GM12891 (cell line): ENCODE results near the gene FMN1.

ENCODE experiments used
- DNase-seq: peaks from one replicate; pipeline ENCODE4 v3.0.0; 2011; ENCODE audit warnings: low spot score; ENCODE audit not compliant: insufficient read length
- FAIRE-seq: peaks from 2 replicates; lab custom pipeline; 2011; peaks lifted over from hg19 to GRCh38; lab: Jason Lieb, UNC
- PAX5 ChIP-seq: IDR thresholded peaks from 2 replicates; pipeline ENCODE4 v1.6.1; 2011; ENCODE audit warnings: low read length, moderate library complexity, mild to moderate bottlenecking; ENCODE audit not compliant: insufficient read depth, severe bottlenecking
- POLR2A ChIP-seq: IDR thresholded peaks from 2 replicates; pipeline ENCODE4 v1.6.1; 2011; ENCODE audit warnings: low read depth, low read length, control low read depth
- POLR2AphosphoS5 ChIP-seq: IDR thresholded peaks from 2 replicates; pipeline ENCODE4 v1.6.1; 2011; ENCODE audit warnings: low read depth, low read length, control low read depth
- POU2F2 ChIP-seq: IDR thresholded peaks from 2 replicates; pipeline ENCODE4 v1.6.1; 2011; ENCODE audit warnings: low read depth, mild to moderate bottlenecking, control low read depth, low read length, moderate library complexity
- SPI1 ChIP-seq: IDR thresholded peaks from 2 replicates; pipeline ENCODE4 v1.6.1; 2011; ENCODE audit warnings: low read depth, low read length, control low read depth
- TAF1 ChIP-seq: IDR thresholded peaks from 2 replicates; pipeline ENCODE4 v1.6.1; 2011; ENCODE audit warnings: low read depth, low read length, control low read depth

Gene FMN1

GRCh38 chr15:33069161-33069560 is 125.4 kb downstream of the FMN1 start:
- FAIRE-seq: no peak
- no peak for DNase-seq
- no peak for TF ChIP-seq POLR2AphosphoS5
- TF ChIP-seq TAF1: no peak
- no peak for TF ChIP-seq POU2F2
- TF ChIP-seq POLR2A: no peak
- TF ChIP-seq PAX5: no peak
- no peak for TF ChIP-seq SPI1

GRCh38 chr15:33068511-33068990 is 126.0 kb downstream of the FMN1 start:
- TF ChIP-seq TAF1: no peak
- no peak for TF ChIP-seq POLR2AphosphoS5
- FAIRE-seq (no peak), DNase-seq (no peak)

GRCh38 chr15:33068007-33068481 is 126.5 kb downstream of the FMN1 start:
- DNase-seq: no peak
- FAIRE-seq: no peak
- TF ChIP-seq POLR2AphosphoS5: no peak
- TF ChIP-seq TAF1: no peak
- no peak for TF ChIP-seq SPI1

GRCh38 chr15:33067456-33067855 is 127.1 kb downstream of the FMN1 start:
- TF ChIP-seq SPI1 (no peak), TAF1 (no peak)
- no peak for DNase-seq
- FAIRE-seq: no peak

- FAIRE-seq: no peak
- no peak for DNase-seq
- TF ChIP-seq SPI1 (no peak), PAX5 (no peak), TAF1 (no peak), POU2F2 (no peak), POLR2A (no peak), POLR2AphosphoS5 (no peak)
Measured at GRCh38 chr15:33066584-33066983, 127.9 kb downstream of the FMN1 start.

GRCh38 chr15:33064878-33065277 is 129.6 kb downstream of the FMN1 start:
- FAIRE-seq (no peak), DNase-seq (no peak)
- TF ChIP-seq POU2F2 (no peak), POLR2A (no peak), TAF1 (no peak), POLR2AphosphoS5 (no peak), PAX5 (no peak), SPI1 (no peak)

GRCh38 chr15:33059184-33059583 is 135.3 kb downstream of the FMN1 start:
- FAIRE-seq (no peak), DNase-seq (no peak)
- TF ChIP-seq PAX5: no peak
- no peak for TF ChIP-seq SPI1
- no peak for TF ChIP-seq POU2F2
- TF ChIP-seq TAF1: no peak
- TF ChIP-seq POLR2AphosphoS5: no peak
- TF ChIP-seq POLR2A: no peak

DNA sequence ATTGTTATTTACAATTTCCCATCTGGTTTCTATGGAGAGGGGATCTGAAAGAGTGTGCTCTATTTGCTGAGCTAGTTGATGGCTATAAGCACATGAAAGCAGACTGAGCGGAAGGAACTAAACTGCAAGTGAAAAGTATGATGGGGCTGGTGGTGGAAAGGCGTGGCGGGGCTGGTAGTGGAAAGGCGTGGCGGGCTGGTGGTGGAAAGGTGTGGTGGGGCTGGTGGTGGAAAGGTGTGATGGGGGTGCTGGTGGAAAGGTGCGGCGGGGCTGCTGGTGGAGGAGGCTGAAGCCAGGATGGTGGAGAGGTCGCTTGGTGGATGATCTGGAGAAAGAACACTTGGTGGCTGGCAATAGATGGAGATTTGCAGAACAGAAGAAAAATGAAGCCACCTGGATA is 136.7 kb downstream of the FMN1 start:
- no peak for DNase-seq
- FAIRE-seq: no peak
- TF ChIP-seq POU2F2: no peak
- TF ChIP-seq PAX5: no peak
- TF ChIP-seq SPI1: no peak
- TF ChIP-seq TAF1: no peak
- TF ChIP-seq POLR2AphosphoS5: no peak
- TF ChIP-seq POLR2A: no peak

GRCh38 chr15:33055962-33056361 is 138.6 kb downstream of the FMN1 start:
- DNase-seq (no peak), FAIRE-seq (no peak)
- TF ChIP-seq POLR2AphosphoS5: no peak
- no peak for TF ChIP-seq POLR2A
- no peak for TF ChIP-seq TAF1
- TF ChIP-seq POU2F2: no peak
- no peak for TF ChIP-seq PAX5
- TF ChIP-seq SPI1: no peak

- no peak for TF ChIP-seq PAX5
- DNase-seq (no peak), FAIRE-seq (no peak)
Measured at GRCh38 chr15:33051528-33051927, 143.0 kb downstream of the FMN1 start.

- no peak for FAIRE-seq
Measured at GRCh38 chr15:33048255-33048654, 146.3 kb downstream of the FMN1 start.

More at GRCh38 chr15:33048255-33048654, 146.3 kb downstream of the FMN1 start:
- no peak for TF ChIP-seq POLR2AphosphoS5
- TF ChIP-seq PAX5: no peak
- DNase-seq: no peak
